ENCODE data around the gene SPAG9.

GRCh38 chr17:51034800-51035199, 85.9 kb downstream of the SPAG9 start:
- TF ChIP-seq EZH2 (IDR thresholded peaks at IDR 0.05; ENCODE audit: low read length, unreplicated experiment), result no peak
- TF ChIP-seq CTCF (conservative IDR thresholded peaks at IDR 0.05; ENCODE audit: low read depth, low read length), result no peak
- no peak for TF ChIP-seq EZH2phosphoT487 (IDR thresholded peaks at IDR 0.05; ENCODE audit: borderline replicate concordance, low read length)
